GM12891 (cell line): Measurements from ENCODE around the gene SORCS1.

Source experiments
- POLR2A ChIP-seq: IDR thresholded peaks from 2 replicates; pipeline ENCODE4 v1.6.1; 2011; ENCODE audit warnings: low read depth, low read length, control low read depth
- TAF1 ChIP-seq: IDR thresholded peaks from 2 replicates; pipeline ENCODE4 v1.6.1; 2011; ENCODE audit warnings: low read depth, low read length, control low read depth

GRCh38 chr10:106903180-106903579 lies 261.3 kb downstream of the SORCS1 start:
- TF ChIP-seq TAF1 (no peak), POLR2A (no peak)
